Activated T-cell treated with anti-CD3 and anti-CD28 coated beads, Interleukin-2, amount 50 U/mL, for 4 hours (primary cell): Measurements from ENCODE around the gene CCDC178. TPM values are rescaled to one million over a fixed set of nuclear protein-coding genes. Genes with fewer than 3 reads are reported as not detected.

Experiments used
- ATAC-seq, 2 donors: fragments of 200-7000 bp; cut with Tn5 transposase; one replicate each; pipeline ENCODE4 v1.10.0; 2021
- DNase-seq: peaks from one replicate; pipeline ENCODE4 v3.0.0-alpha.2; 2020
- H3K27me3 Mint-ChIP-seq: one replicate; pipeline ENCODE4 v1.8.0; 2021; ENCODE audit warnings: low read depth, mixed read lengths
- H3K36me3 Mint-ChIP-seq: one replicate; pipeline ENCODE4 v1.8.0; 2022; ENCODE audit warnings: mixed read lengths; ENCODE audit not compliant: insufficient read depth
- H3K4me1 Mint-ChIP-seq: one replicate; pipeline ENCODE4 v1.8.0; 2021; ENCODE audit warnings: low read depth, mixed read lengths
- H3K4me3 Mint-ChIP-seq: one replicate; pipeline ENCODE4 v1.8.0; 2021; ENCODE audit warnings: mild to moderate bottlenecking, moderate library complexity, mixed read lengths
- H3K9me3 Mint-ChIP-seq: one replicate; pipeline ENCODE4 v1.8.0; 2021; ENCODE audit warnings: mixed read lengths
- total RNA-seq, 3 donors: library from RNA; stranded (reverse); gene quantifications; one replicate each; pipeline ENCODE4 v1.2.1, GENCODE V29; 2021

The CCDC178 gene
- total RNA-seq, 3 donors from 2014 or later = not detected

- Mint-ChIP-seq H3K4me1 (no peaks in the 10 kb centered on the region), H3K36me3 (no peaks in the 10 kb centered on the region), H3K4me3 (no peak overlapping the region), H3K9me3 (no peaks in the 10 kb centered on the region), H3K27me3 (no peaks in the 10 kb centered on the region)
- ATAC-seq (no peak), DNase-seq (no peak)
Observed at GRCh38 chr18:33099626-33100025, 340.9 kb downstream of the CCDC178 start.

GRCh38 chr18:33097126-33097525, 343.4 kb downstream of the CCDC178 start:
- no peak overlapping the region for H3K4me3 Mint-ChIP-seq
- no peak for ATAC-seq
- no peaks in the 10 kb centered on the region for H3K27me3 Mint-ChIP-seq
- H3K4me1 Mint-ChIP-seq = no peaks in the 10 kb centered on the region
- DNase-seq = no peak
- H3K9me3 Mint-ChIP-seq = peaks cover 3% of the 10 kb centered on the region
- no peaks in the 10 kb centered on the region for H3K36me3 Mint-ChIP-seq

- Mint-ChIP-seq H3K4me1 (no peaks in the 10 kb centered on the region), H3K36me3 (no peaks in the 10 kb centered on the region), H3K9me3 (peaks cover 8% of the 10 kb centered on the region), H3K4me3 (no peak overlapping the region), H3K27me3 (no peaks in the 10 kb centered on the region)
- no peak for ATAC-seq
- DNase-seq = no peak
Observed at GRCh38 chr18:33090461-33090860, 350.1 kb downstream of the CCDC178 start.

GRCh38 chr18:33076601-33077000, 363.9 kb downstream of the CCDC178 start:
- no peak for DNase-seq
- no peak overlapping the region for H3K4me3 Mint-ChIP-seq
- no peaks in the 10 kb centered on the region for H3K27me3 Mint-ChIP-seq
- H3K36me3 Mint-ChIP-seq = no peaks in the 10 kb centered on the region
- ATAC-seq = no peak
- peaks cover 10% of the 10 kb centered on the region for H3K9me3 Mint-ChIP-seq
- no peaks in the 10 kb centered on the region for H3K4me1 Mint-ChIP-seq

- Mint-ChIP-seq H3K9me3 (peaks cover 10% of the 10 kb centered on the region), H3K4me1 (no peaks in the 10 kb centered on the region), H3K4me3 (no peak overlapping the region), H3K27me3 (no peaks in the 10 kb centered on the region), H3K36me3 (no peaks in the 10 kb centered on the region)
- DNase-seq = no peak
- no peak for ATAC-seq
Observed at GRCh38 chr18:33074125-33074524, 366.4 kb downstream of the CCDC178 start.

GRCh38 chr18:33062834-33063364, 377.6 kb downstream of the CCDC178 start:
- Mint-ChIP-seq H3K36me3 (no peaks in the 10 kb centered on the region), H3K9me3 (peaks cover 13% of the 10 kb centered on the region), H3K4me3 (no peak overlapping the region), H3K4me1 (no peaks in the 10 kb centered on the region), H3K27me3 (no peaks in the 10 kb centered on the region)
- ATAC-seq = no peak
- no peak for DNase-seq

- H3K27me3 Mint-ChIP-seq = no peaks in the 10 kb centered on the region
- H3K9me3 Mint-ChIP-seq = peaks cover 3% of the 10 kb centered on the region
- no peaks in the 10 kb centered on the region for H3K36me3 Mint-ChIP-seq
- ATAC-seq (no peak), DNase-seq (no peak)
- no peaks in the 10 kb centered on the region for H3K4me1 Mint-ChIP-seq
- H3K4me3 Mint-ChIP-seq = no peak overlapping the region
Observed at GRCh38 chr18:33052886-33053285, 387.6 kb downstream of the CCDC178 start.

- no peak for ATAC-seq
- no peaks in the 10 kb centered on the region for H3K36me3 Mint-ChIP-seq
- DNase-seq = no peak
- peaks cover 3% of the 10 kb centered on the region for H3K9me3 Mint-ChIP-seq
- no peaks in the 10 kb centered on the region for H3K4me1 Mint-ChIP-seq
- H3K4me3 Mint-ChIP-seq = no peak overlapping the region
- H3K27me3 Mint-ChIP-seq = no peaks in the 10 kb centered on the region
Observed at GRCh38 chr18:33051407-33051806, 389.1 kb downstream of the CCDC178 start.

- Mint-ChIP-seq H3K4me3 (no peak overlapping the region), H3K4me1 (no peaks in the 10 kb centered on the region), H3K27me3 (no peaks in the 10 kb centered on the region), H3K36me3 (no peaks in the 10 kb centered on the region), H3K9me3 (peaks cover 22% of the 10 kb centered on the region)
- no peak for DNase-seq
- no peak for ATAC-seq
Observed at GRCh38 chr18:33040213-33040612, 400.3 kb downstream of the CCDC178 start.

GRCh38 chr18:33034945-33035344, 405.6 kb downstream of the CCDC178 start:
- H3K27me3 Mint-ChIP-seq = no peaks in the 10 kb centered on the region
- ATAC-seq (no peak), DNase-seq (no peak)
- no peaks in the 10 kb centered on the region for H3K36me3 Mint-ChIP-seq
- H3K4me1 Mint-ChIP-seq = no peaks in the 10 kb centered on the region
- H3K9me3 Mint-ChIP-seq = peaks cover 13% of the 10 kb centered on the region
- H3K4me3 Mint-ChIP-seq = no peak overlapping the region

GRCh38 chr18:33034212-33034611, 406.3 kb downstream of the CCDC178 start:
- H3K4me3 Mint-ChIP-seq = no peak overlapping the region
- H3K36me3 Mint-ChIP-seq = no peaks in the 10 kb centered on the region
- H3K4me1 Mint-ChIP-seq = no peaks in the 10 kb centered on the region
- no peak for ATAC-seq
- no peak for DNase-seq
- no peaks in the 10 kb centered on the region for H3K27me3 Mint-ChIP-seq
- peaks cover 6% of the 10 kb centered on the region for H3K9me3 Mint-ChIP-seq

- Mint-ChIP-seq H3K4me1 (no peaks in the 10 kb centered on the region), H3K27me3 (no peaks in the 10 kb centered on the region), H3K9me3 (peaks cover 9% of the 10 kb centered on the region), H3K4me3 (no peak overlapping the region), H3K36me3 (no peaks in the 10 kb centered on the region)
- ATAC-seq = no peak
- DNase-seq = no peak
Observed at GRCh38 chr18:33022370-33022769, 418.2 kb downstream of the CCDC178 start.

GRCh38 chr18:33020877-33021276, 419.6 kb downstream of the CCDC178 start:
- no peaks in the 10 kb centered on the region for H3K27me3 Mint-ChIP-seq
- no peaks in the 10 kb centered on the region for H3K4me1 Mint-ChIP-seq
- DNase-seq (no peak), ATAC-seq (no peak)
- H3K4me3 Mint-ChIP-seq = no peak overlapping the region
- peaks cover 10% of the 10 kb centered on the region for H3K9me3 Mint-ChIP-seq
- H3K36me3 Mint-ChIP-seq = no peaks in the 10 kb centered on the region

- no peak for DNase-seq
- no peak overlapping the region for H3K4me3 Mint-ChIP-seq
- H3K27me3 Mint-ChIP-seq = no peaks in the 10 kb centered on the region
- no peaks in the 10 kb centered on the region for H3K4me1 Mint-ChIP-seq
- H3K36me3 Mint-ChIP-seq = no peaks in the 10 kb centered on the region
- no peak for ATAC-seq
- H3K9me3 Mint-ChIP-seq = peaks cover 11% of the 10 kb centered on the region
Observed at GRCh38 chr18:33014060-33014796, 426.3 kb downstream of the CCDC178 start.

- no peak overlapping the region for H3K4me3 Mint-ChIP-seq
- no peaks in the 10 kb centered on the region for H3K4me1 Mint-ChIP-seq
- peaks cover 5% of the 10 kb centered on the region for H3K9me3 Mint-ChIP-seq
- ATAC-seq (no peak), DNase-seq (no peak)
- H3K36me3 Mint-ChIP-seq = no peaks in the 10 kb centered on the region
- H3K27me3 Mint-ChIP-seq = no peaks in the 10 kb centered on the region
Observed at GRCh38 chr18:33010149-33010548, 430.4 kb downstream of the CCDC178 start.
